ENCODE data around the gene TESK1. TPM values are rescaled to one million over a fixed set of nuclear protein-coding genes. Genes with fewer than 3 reads are reported as not detected.
"Not testable (repeated sequence)": the region's sequence is repeated elsewhere in the genome, so short reads cannot be mapped to it uniquely, and the experiment has no call there.

TESK1 gene
- total and polyA plus RNA-seq, 2 donors (not counting 1 experiment from before 2014, with no cell fraction given): 43.8 to 94.1 TPM

GRCh38 chr9:35643046-35643445, 38.0 kb downstream of the TESK1 start:
- Histone ChIP-seq H3K27ac (ENCODE audit: low read length in 2 of 2) (peak overlapping the region; percentile 34 to 95), H2AFZ (ENCODE audit: insufficient read depth, low read depth, low read length, poor library complexity, severe bottlenecking) (no peak overlapping the region), H3K36me3 (replicated peaks in 1 of 2; ENCODE audit: control extremely low read depth in 1 of 2, control insufficient read depth in 1 of 2, extremely low read depth in 1 of 2, insufficient read depth in 2 of 2, low read length in 1 of 2) (peaks cover 0 to 12% of the 10 kb centered on the region in 2 experiments), H3K9ac (ENCODE audit: low read length) (no peak overlapping the region), H3K79me2 (ENCODE audit: control insufficient read depth, insufficient read depth, low read length) (peaks cover 51% of the 10 kb centered on the region), H3K4me2 (replicated peaks; ENCODE audit: low read depth, low read length, poor library complexity, severe bottlenecking) (no peak overlapping the region), H3K4me3 (ENCODE audit: control extremely low read depth in 1 of 5, extremely low read depth in 1 of 5, insufficient read depth in 1 of 5, low read depth in 2 of 5, low read length in 4 of 5) (no peak overlapping the region), H3K9me3 (ENCODE audit: control extremely low read depth in 1 of 3, control insufficient read depth in 2 of 3, insufficient read depth in 1 of 3, low read length in 2 of 3) (peaks cover 0 to 3% (median 0%) of the 10 kb centered on the region in 3 donors), H4K20me1 (ENCODE audit: control insufficient read depth, insufficient read depth, low read length, poor library complexity, severe bottlenecking) (no peaks in the 10 kb centered on the region), H3K27me3 (replicated peaks in 1 of 4; ENCODE audit: control extremely low read depth in 1 of 4, control insufficient read depth in 3 of 4, insufficient read depth in 4 of 4, low read length in 3 of 4) (no peaks in the 10 kb centered on the region), H3K4me1 (ENCODE audit: control insufficient read depth in 2 of 2, insufficient read depth in 2 of 2, low read length in 2 of 2) (peaks cover 77 to 92% of the 10 kb centered on the region in 2 donors)
- DNase-seq: no peak
- TF ChIP-seq CTCF (IDR thresholded peaks at IDR 0.05) (no peak), EZH2 (IDR thresholded peaks at IDR 0.05; ENCODE audit: borderline replicate concordance, insufficient read depth, low read depth, low read length, poor library complexity, severe bottlenecking) (no peak)
- POLR2A ChIA-PET: interaction anchor here (0.6 to 9.7 kb wide), 2 partner anchors 12 to 25 kb away, joined by 3 to 114 read pairs; partner anchors contain the start of gene CD72
- 94% methylated on average over 12 of the region's 12 CpGs for WGBS (ENCODE audit: insufficient coverage)
- ATAC-seq (ENCODE audit: low read depth): no peak
- CTCF ChIA-PET: interaction anchor here (0.7 to 15.0 kb wide), 4 partner anchors 9 to 89 kb away, joined by 3 to 357 read pairs (median 5); partner anchors contain the start of genes CCDC107, CD72, CREB3 and RMRP
- Mint-ChIP-seq H3K9me3 (ENCODE audit: insufficient read depth) (no peaks in the 10 kb centered on the region), H3K4me1 (peaks cover 77% of the 10 kb centered on the region), H3K4me3 (peak overlapping the region; percentile 26), H3K27me3 (no peaks in the 10 kb centered on the region), H3K27ac (peak overlapping the region; percentile 61)
- intact Hi-C loops (cut with micrococcal nuclease): no loop called here

- Histone ChIP-seq H3K4me3 (ENCODE audit: control extremely low read depth in 1 of 5, extremely low read depth in 1 of 5, insufficient read depth in 1 of 5, low read depth in 2 of 5, low read length in 4 of 5) (peak overlapping the region; percentile 76 to 90 (median 84)), H2AFZ (ENCODE audit: insufficient read depth, low read depth, low read length, poor library complexity, severe bottlenecking) (peak overlapping the region; percentile 83), H3K79me2 (ENCODE audit: control insufficient read depth, insufficient read depth, low read length) (peaks cover 52% of the 10 kb centered on the region), H3K27ac (ENCODE audit: low read length in 2 of 2) (peak overlapping the region; percentile 88 to 95), H3K9ac (ENCODE audit: low read length) (peak overlapping the region; percentile 88), H3K4me1 (ENCODE audit: control insufficient read depth in 2 of 2, insufficient read depth in 2 of 2, low read length in 2 of 2) (peaks cover 78 to 92% of the 10 kb centered on the region in 2 donors), H3K4me2 (replicated peaks; ENCODE audit: low read depth, low read length, poor library complexity, severe bottlenecking) (peak overlapping the region; percentile 93), H3K36me3 (replicated peaks in 1 of 2; ENCODE audit: control extremely low read depth in 1 of 2, control insufficient read depth in 1 of 2, extremely low read depth in 1 of 2, insufficient read depth in 2 of 2, low read length in 1 of 2) (peaks cover 0 to 13% of the 10 kb centered on the region in 2 experiments)
- Mint-ChIP-seq H3K4me1 (peaks cover 82% of the 10 kb centered on the region), H3K27ac (peak overlapping the region; percentile 97), H3K4me3 (peak overlapping the region; percentile 97)
- ChIA-PET CTCF (interaction anchor here (0.7 to 15.0 kb wide), 16 partner anchors 10 to 529 kb away, joined by 3 to 357 read pairs (median 12); partner anchors contain the start of genes ARHGEF39, CCDC107, CD72 and CREB3), POLR2A (interaction anchor here (0.7 to 9.7 kb wide), 10 partner anchors 10 to 87 kb away, joined by 3 to 114 read pairs (median 9); partner anchors contain the start of genes CCDC107, CD72, CREB3 and RMRP)
- intact Hi-C loops (cut with micrococcal nuclease): loop anchor here (1.0 to 2.0 kb wide), 8 partner anchors 9 to 170 kb away; partner anchors contain the start of genes CCDC107, CREB3, HINT2 and RMRP
- not testable (repeated sequence) for H3K27me3 Mint-ChIP-seq; H4K20me1 ChIP-seq (ENCODE audit: control insufficient read depth, insufficient read depth, low read length, poor library complexity, severe bottlenecking); H3K9me3 Mint-ChIP-seq (ENCODE audit: insufficient read depth); H3K9me3 ChIP-seq (ENCODE audit: control extremely low read depth in 1 of 3, control insufficient read depth in 2 of 3, insufficient read depth in 1 of 3, low read length in 2 of 3); DNase-seq; H3K27me3 ChIP-seq (replicated peaks in 1 of 4; ENCODE audit: control extremely low read depth in 1 of 4, control insufficient read depth in 3 of 4, insufficient read depth in 4 of 4, low read length in 3 of 4); ATAC-seq (ENCODE audit: low read depth)
- 29% methylated on average over 7 of the region's 10 CpGs for WGBS (ENCODE audit: insufficient coverage)
These were observed 40.7 kb downstream of the TESK1 start for GRCh38 chr9:35645736-35646135.

Measured in B cell (primary cell).